ENCODE measurements around the gene DYNC1LI2.
A peak's percentile ranks its signal among the peaks of the same experiment; 100 is the strongest.

Gene DYNC1LI2

DNA sequence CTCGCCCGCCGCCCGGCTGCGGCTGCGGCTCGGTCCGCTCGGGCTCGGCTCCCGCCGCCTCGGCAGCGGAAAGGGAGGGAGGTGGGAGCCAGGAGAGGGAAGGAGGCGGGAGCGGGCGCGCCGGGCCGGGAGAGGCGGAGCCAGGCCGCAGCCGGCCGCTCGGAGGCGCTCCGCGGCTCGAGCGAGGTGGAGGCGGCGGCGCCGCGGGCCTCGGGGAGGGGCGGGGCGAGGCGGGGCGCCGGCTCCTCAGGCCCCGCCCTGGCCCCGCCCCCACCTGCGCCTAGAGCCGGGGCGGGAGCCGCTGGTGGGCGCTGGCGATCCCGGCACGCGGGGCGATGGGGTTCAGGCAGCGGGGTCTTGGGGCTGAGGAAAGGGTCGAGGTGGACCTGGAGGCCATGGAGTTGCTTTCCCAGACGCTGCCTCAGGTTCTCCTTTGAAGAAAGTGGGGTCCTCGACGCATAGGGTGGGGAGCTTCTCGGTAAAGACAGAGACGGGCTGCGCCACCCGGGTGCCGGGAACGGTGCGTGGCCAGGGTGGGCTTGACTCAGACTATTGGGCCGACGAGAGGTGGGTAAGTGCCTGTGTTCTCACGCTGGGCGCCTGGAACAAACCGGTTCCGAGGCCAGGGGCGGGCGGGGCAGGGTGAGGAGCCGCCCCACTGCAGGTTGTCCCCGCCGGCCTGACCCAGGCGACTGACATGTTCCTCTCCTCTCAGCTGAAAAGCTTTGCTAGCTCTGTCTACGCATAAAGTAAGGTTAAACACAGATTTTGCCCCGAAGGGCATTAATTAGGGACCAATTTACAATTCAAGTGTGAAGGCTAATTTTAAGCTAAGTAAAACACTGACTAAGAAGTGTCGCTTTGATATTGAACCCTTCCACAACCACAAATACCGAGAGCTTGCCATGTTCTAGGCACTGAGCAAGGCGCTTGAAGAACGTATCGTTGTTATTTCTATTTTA, 54.5 kb downstream of the DYNC1LI2 start, which contains the start of gene CMTM4:
Gene CMTM4 (minus strand): TSS at position 75 of the 962 bp plus-strand sequence. CDS start 218 bp downstream, outside the sequence.
- H3K9me3 ChIP-seq (ENCODE audit: control insufficient read depth, insufficient read depth, low read depth, low read length) = no peaks in the 10 kb centered on the region
- peaks cover 0 to 8% of the 10 kb centered on the region in 2 experiments; a peak in 1 of 3 replicates for H3K36me3 ChIP-seq (ENCODE audit: control insufficient read depth in 2 of 2, insufficient read depth in 1 of 2, low read length in 2 of 2)
- ChIA-PET CTCF (interaction anchor here (0.7 to 4.0 kb wide), 11 partner anchors 29 to 210 kb away, joined by 3 to 23 read pairs (median 4); no protein-coding TSS in a partner anchor), POLR2A (interaction anchor here (0.7 to 1.4 kb wide), 7 partner anchors 12 to 176 kb away, joined by 3 read pairs; partner anchors contain the start of gene NAE1)
- peaks cover 11% of the 10 kb centered on the region; the same call in 1 of the 2 replicates for H3K4me1 ChIP-seq (ENCODE audit: control insufficient read depth, insufficient read depth, low read length)
- H3K27ac ChIP-seq (ENCODE audit: extremely low read depth, low read depth, low read length) = peak within 1 kb of the TSS; percentile 77; the same call in 1 of the 2 replicates
- H3K4me3 ChIP-seq (ENCODE audit: low read depth, low read length) = peak within 1 kb of the TSS; percentile 75
- TF ChIP-seq ZFHX2 (tag by site-specific recombination; conservative IDR thresholded peaks at IDR 0.05) = no peak
- no peak for TF ChIP-seq ZNF146 (tag by site-specific recombination; IDR thresholded peaks at IDR 0.05)
- TF ChIP-seq, protein P1, sequence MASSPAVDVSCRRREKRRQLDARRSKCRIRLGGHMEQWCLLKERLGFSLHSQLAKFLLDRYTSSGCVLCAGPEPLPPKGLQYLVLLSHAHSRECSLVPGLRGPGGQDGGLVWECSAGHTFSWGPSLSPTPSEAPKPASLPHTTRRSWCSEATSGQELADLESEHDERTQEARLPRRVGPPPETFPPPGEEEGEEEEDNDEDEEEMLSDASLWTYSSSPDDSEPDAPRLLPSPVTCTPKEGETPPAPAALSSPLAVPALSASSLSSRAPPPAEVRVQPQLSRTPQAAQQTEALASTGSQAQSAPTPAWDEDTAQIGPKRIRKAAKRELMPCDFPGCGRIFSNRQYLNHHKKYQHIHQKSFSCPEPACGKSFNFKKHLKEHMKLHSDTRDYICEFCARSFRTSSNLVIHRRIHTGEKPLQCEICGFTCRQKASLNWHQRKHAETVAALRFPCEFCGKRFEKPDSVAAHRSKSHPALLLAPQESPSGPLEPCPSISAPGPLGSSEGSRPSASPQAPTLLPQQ (tag by site-specific recombination; IDR thresholded peaks at IDR 0.05) = peak; percentile 56; the same call in 1 of the 2 replicates
- TF ChIP-seq ZNF610 (tag by site-specific recombination; IDR thresholded peaks at IDR 0.05; ENCODE audit: borderline replicate concordance) = no peak
- no peak for TF ChIP-seq ZFP3 (tag by site-specific recombination; IDR thresholded peaks at IDR 0.05; ENCODE audit: low read depth)
- no peak for TF ChIP-seq ZNF266 (tag by site-specific recombination; IDR thresholded peaks at IDR 0.05; ENCODE audit: low read depth)
- TF ChIP-seq ZNF510 (tag by site-specific recombination; IDR thresholded peaks at IDR 0.05; ENCODE audit: insufficient replicate concordance) = no peak
- TF ChIP-seq KLF1 (tag by site-specific recombination; IDR thresholded peaks at IDR 0.05) = peak; percentile 78
- TF ChIP-seq ZXDB (tag by site-specific recombination; IDR thresholded peaks at IDR 0.05) = peak; percentile 39; the same call in 1 of the 2 replicates
- TF ChIP-seq BCL11A (tag by site-specific recombination; IDR thresholded peaks at IDR 0.05; ENCODE audit: low read depth) = no peak
- no peak for TF ChIP-seq MZF1 (tag by site-specific recombination; IDR thresholded peaks at IDR 0.05; ENCODE audit: borderline replicate concordance)
- peak; percentile 66 for TF ChIP-seq KLF9 (tag by site-specific recombination; IDR thresholded peaks at IDR 0.05; ENCODE audit: low read depth)
- no peak for TF ChIP-seq ZNF394 (tag by site-specific recombination; IDR thresholded peaks at IDR 0.05; ENCODE audit: borderline replicate concordance)
- no peak for TF ChIP-seq SCRT1 (tag by site-specific recombination; IDR thresholded peaks at IDR 0.05; ENCODE audit: borderline replicate concordance)
- TF ChIP-seq ZNF24 (tag by site-specific recombination; IDR thresholded peaks at IDR 0.05) = no peak
- TF ChIP-seq ZNF623 (tag by site-specific recombination; IDR thresholded peaks at IDR 0.05) = no peak
- peak; percentile 67; the same call in 1 of the 2 replicates for TF ChIP-seq ZNF223 (tag by site-specific recombination; IDR thresholded peaks at IDR 0.05)
- TF ChIP-seq, protein P2, sequence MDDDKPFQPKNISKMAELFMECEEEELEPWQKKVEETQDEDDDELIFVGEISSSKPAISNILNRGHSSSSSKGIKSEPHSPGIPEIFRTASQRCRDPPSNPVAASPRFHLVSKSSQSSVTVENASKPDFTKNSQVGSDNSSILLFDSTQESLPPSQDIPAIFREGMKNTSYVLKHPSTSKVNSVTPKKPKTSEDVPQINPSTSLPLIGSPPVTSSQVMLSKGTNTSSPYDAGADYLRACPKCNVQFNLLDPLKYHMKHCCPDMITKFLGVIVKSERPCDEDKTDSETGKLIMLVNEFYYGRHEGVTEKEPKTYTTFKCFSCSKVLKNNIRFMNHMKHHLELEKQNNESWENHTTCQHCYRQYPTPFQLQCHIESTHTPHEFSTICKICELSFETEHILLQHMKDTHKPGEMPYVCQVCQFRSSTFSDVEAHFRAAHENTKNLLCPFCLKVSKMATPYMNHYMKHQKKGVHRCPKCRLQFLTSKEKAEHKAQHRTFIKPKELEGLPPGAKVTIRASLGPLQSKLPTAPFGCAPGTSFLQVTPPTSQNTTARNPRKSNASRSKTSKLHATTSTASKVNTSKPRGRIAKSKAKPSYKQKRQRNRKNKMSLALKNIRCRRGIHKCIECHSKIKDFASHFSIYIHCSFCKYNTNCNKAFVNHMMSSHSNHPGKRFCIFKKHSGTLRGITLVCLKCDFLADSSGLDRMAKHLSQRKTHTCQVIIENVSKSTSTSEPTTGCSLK (tag by site-specific recombination; IDR thresholded peaks at IDR 0.05) = no peak
- TF ChIP-seq, protein P3, sequence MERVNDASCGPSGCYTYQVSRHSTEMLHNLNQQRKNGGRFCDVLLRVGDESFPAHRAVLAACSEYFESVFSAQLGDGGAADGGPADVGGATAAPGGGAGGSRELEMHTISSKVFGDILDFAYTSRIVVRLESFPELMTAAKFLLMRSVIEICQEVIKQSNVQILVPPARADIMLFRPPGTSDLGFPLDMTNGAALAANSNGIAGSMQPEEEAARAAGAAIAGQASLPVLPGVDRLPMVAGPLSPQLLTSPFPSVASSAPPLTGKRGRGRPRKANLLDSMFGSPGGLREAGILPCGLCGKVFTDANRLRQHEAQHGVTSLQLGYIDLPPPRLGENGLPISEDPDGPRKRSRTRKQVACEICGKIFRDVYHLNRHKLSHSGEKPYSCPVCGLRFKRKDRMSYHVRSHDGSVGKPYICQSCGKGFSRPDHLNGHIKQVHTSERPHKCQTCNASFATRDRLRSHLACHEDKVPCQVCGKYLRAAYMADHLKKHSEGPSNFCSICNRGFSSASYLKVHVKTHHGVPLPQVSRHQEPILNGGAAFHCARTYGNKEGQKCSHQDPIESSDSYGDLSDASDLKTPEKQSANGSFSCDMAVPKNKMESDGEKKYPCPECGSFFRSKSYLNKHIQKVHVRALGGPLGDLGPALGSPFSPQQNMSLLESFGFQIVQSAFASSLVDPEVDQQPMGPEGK (tag by site-specific recombination; IDR thresholded peaks at IDR 0.05) = peak; percentile 62
- TF ChIP-seq, protein P4, sequence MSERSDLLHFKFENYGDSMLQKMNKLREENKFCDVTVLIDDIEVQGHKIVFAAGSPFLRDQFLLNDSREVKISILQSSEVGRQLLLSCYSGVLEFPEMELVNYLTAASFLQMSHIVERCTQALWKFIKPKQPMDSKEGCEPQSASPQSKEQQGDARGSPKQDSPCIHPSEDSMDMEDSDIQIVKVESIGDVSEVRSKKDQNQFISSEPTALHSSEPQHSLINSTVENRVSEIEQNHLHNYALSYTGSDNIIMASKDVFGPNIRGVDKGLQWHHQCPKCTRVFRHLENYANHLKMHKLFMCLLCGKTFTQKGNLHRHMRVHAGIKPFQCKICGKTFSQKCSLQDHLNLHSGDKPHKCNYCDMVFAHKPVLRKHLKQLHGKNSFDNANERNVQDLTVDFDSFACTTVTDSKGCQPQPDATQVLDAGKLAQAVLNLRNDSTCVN (tag by site-specific recombination; optimal IDR thresholded peaks at IDR 0.05) = peak; percentile 37
- TF ChIP-seq, protein P5, sequence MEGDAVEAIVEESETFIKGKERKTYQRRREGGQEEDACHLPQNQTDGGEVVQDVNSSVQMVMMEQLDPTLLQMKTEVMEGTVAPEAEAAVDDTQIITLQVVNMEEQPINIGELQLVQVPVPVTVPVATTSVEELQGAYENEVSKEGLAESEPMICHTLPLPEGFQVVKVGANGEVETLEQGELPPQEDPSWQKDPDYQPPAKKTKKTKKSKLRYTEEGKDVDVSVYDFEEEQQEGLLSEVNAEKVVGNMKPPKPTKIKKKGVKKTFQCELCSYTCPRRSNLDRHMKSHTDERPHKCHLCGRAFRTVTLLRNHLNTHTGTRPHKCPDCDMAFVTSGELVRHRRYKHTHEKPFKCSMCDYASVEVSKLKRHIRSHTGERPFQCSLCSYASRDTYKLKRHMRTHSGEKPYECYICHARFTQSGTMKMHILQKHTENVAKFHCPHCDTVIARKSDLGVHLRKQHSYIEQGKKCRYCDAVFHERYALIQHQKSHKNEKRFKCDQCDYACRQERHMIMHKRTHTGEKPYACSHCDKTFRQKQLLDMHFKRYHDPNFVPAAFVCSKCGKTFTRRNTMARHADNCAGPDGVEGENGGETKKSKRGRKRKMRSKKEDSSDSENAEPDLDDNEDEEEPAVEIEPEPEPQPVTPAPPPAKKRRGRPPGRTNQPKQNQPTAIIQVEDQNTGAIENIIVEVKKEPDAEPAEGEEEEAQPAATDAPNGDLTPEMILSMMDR (tag by site-specific recombination; IDR thresholded peaks at IDR 0.05) = peak; percentile 79
- no peak for TF ChIP-seq ZNF585B (tag by site-specific recombination; IDR thresholded peaks at IDR 0.05)
- TF ChIP-seq, protein P6, sequence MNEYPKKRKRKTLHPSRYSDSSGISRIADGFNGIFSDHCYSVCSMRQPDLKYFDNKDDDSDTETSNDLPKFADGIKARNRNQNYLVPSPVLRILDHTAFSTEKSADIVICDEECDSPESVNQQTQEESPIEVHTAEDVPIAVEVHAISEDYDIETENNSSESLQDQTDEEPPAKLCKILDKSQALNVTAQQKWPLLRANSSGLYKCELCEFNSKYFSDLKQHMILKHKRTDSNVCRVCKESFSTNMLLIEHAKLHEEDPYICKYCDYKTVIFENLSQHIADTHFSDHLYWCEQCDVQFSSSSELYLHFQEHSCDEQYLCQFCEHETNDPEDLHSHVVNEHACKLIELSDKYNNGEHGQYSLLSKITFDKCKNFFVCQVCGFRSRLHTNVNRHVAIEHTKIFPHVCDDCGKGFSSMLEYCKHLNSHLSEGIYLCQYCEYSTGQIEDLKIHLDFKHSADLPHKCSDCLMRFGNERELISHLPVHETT (tag by site-specific recombination; IDR thresholded peaks at IDR 0.05) = no peak
- TF ChIP-seq ZNF600 (tag by site-specific recombination; IDR thresholded peaks at IDR 0.05) = 0 out of 2 replicates have a peak, but pooled peaks have one; percentile 27
- TF ChIP-seq ZNF544 (tag by site-specific recombination; IDR thresholded peaks at IDR 0.05) = no peak
- no peak for TF ChIP-seq ZNF16 (tag by site-specific recombination; IDR thresholded peaks at IDR 0.05; ENCODE audit: low read depth)

All from HEK293 (cell line).